Activated CD4-positive, alpha-beta T cell treated with anti-CD3 and anti-CD28 coated beads for 4 hours (primary cell): ENCODE measurements around the gene CLDN6.

Experiments used
- DNase-seq, 2 donors: peaks; one replicate each; pipeline ENCODE4 v3.0.0-alpha.2; 2020

The CLDN6 gene

GRCh38 chr16:3051494-3051893 lies 33.5 kb upstream of the CLDN6 start:
- no peak for DNase-seq

GRCh38 chr16:3051009-3051408 lies 33.0 kb upstream of the CLDN6 start:
- DNase-seq, result no peak

DNA sequence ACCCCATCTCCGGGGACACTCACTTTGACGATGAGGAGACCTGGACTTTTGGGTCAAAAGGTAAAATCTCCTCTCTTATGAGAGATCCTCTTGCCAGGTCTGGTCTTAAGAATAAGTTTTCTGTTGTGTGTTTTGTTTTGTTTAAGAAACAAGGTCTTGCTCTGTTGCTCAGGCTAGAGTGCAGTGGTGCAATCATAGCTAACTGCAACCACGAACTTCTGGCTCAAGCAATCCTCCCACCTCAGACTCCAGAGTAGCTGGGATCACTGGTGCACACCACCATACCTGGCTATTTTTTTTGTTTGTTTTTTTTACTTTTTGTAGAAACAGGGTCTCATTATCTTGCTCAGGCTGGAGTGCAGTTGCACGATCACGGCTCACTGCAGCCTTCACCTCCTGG lies 32.5 kb upstream of the CLDN6 start:
- no peak for DNase-seq

DNA sequence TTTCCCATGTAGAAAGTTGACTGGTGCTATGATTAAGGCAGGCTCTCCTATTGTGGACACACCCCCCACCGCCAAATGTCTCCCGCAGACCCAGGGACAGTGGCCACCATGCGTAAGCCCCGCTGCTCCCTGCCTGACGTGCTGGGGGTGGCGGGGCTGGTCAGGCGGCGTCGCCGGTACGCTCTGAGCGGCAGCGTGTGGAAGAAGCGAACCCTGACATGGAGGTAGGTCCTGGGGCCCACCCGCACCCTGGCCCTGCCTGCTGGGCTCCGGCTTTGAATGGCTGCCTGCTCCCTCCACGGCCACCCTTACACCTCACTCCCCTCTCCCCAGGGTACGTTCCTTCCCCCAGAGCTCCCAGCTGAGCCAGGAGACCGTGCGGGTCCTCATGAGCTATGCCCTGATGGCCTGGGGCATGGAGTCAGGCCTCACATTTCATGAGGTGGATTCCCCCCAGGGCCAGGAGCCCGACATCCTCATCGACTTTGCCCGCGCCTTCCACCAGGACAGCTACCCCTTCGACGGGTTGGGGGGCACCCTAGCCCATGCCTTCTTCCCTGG lies 32.0 kb upstream of the CLDN6 start:
- DNase-seq, result no peak

DNA sequence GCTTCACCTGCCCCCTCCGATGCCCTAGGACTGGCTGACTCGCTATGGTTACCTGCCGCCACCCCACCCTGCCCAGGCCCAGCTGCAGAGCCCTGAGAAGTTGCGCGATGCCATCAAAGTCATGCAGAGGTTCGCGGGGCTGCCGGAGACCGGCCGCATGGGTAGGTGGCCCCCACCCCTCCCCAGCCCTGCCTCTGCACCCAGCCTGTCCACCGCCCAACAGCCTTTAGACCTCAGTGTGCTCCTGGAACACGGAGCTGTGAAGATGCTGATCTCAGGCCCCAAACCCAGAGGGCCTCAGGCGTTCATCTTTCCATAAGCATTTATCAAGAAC lies 29.4 kb upstream of the CLDN6 start:
- no peak for DNase-seq

GRCh38 chr16:3046641-3047386 lies 28.8 kb upstream of the CLDN6 start:
- DNase-seq, result no peak

- DNase-seq, result no peak
Observed at GRCh38 chr16:3045758-3046640, 28.0 kb upstream of the CLDN6 start, which contains the start of gene MMP25. Gene MMP25 (plus strand): TSS chr16:3046561. CDS start chr16:3046918, 357 bp downstream.

- DNase-seq, result no peak
Observed at GRCh38 chr16:3044708-3045107, 26.7 kb upstream of the CLDN6 start.

GRCh38 chr16:3042376-3042775 lies 24.4 kb upstream of the CLDN6 start:
- DNase-seq, result no peak

- DNase-seq, result no peak
Observed at GRCh38 chr16:3038896-3039295, 20.9 kb upstream of the CLDN6 start.

DNA sequence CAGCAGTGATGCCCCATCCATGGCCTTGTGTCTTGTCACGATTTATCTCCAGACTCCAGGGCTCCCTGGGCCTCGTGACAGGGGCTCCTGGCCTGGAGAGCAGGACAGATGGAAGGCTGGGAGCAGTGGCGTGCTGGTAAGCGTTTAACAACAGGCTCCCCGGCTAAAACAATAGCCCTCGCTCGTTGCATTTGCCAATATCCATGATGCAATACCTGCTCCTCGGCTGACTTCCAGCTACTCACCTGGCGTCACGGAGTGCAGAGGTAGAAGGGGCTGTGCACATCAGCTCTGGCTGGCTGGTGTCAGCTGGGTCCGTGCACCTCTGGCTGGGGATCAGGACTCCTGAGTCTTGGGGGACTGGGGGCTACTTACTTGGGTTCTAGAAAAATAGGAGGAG lies 20.3 kb upstream of the CLDN6 start:
- no peak for DNase-seq

GRCh38 chr16:3036726-3037315 lies 18.8 kb upstream of the CLDN6 start, which contains the start of gene BICDL2:
Gene BICDL2 (minus strand): TSS chr16:3036944. CDS start chr16:3035496, 1,448 bp downstream.
- no peak for DNase-seq

GRCh38 chr16:3035972-3036725 lies 18.2 kb upstream of the CLDN6 start:
- no peak for DNase-seq

DNA sequence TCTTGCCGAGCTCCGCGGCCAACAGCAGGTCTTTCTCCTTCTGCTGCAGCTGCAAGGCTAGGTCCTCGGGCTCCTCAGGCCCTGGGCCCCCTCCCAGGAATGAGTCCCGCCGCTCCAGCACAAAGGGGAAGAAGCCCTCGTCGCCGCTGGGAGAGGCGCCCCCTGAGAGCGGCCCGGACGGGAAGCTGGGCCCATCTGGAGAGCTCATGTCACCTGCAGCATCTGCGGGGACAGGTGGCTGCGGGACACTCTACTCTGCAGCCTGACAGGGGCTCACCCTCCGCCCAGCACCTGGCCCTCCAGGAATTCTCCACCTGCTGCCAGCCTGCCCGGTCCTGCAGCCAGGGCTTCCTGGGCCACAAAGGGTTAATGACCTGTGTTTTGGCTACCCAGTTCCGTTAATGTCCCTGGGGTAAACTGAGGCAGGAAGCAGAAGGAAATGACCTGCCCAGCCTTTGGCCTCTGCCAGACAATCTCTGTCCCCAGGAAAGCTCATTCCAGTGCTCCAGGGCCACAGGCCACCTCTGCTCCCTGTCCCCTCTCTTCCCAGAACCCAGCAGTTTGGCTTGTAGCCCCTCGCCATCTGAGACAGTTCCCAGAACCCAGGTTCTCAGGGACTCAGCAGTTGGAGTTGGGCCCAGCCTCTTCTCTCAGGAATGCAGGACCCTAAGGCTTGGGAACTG lies 17.4 kb upstream of the CLDN6 start:
- DNase-seq, result no peak

- no peak for DNase-seq
Observed at GRCh38 chr16:3032624-3033023, 14.6 kb upstream of the CLDN6 start.

GRCh38 chr16:3030222-3031212 lies 12.5 kb upstream of the CLDN6 start:
- no peak for DNase-seq

GRCh38 chr16:3029491-3030221 lies 11.7 kb upstream of the CLDN6 start:
- DNase-seq, result peak; percentile 43 to 55

DNA sequence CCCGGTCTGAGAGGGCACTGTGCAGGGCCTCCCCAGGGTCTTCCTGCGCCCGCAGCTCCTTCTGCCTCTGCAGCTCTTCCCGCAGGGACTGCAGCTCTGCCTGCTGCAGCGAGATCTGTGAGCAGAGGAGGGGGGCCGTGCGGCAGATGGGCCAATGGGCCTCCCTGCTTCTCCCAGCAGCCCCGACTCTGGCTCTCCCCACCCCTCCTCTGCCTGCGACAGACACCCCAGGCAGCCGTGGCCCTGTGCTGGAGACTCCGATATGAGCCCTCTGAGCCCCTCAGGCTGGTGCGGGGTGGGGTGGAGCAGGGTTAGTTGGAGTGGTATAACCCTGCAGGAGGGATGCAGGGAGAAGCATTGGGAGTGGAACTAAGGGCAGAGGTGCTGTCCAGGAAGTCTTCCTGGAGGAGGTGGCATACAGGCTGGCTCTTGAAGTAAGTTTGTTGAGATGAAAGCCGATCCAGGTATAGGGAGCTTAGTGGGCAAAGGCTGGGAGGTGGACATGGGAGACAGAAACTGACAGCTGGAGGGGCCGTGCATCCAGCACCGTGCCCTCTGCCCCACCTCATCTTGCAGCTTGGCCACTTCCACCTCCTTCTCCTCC lies 10.8 kb upstream of the CLDN6 start:
- DNase-seq, result no peak

GRCh38 chr16:3027983-3028715 lies 10.2 kb upstream of the CLDN6 start:
- peak; percentile 83 to 90 for DNase-seq
